Lung (tissue), 12 donors: ENCODE measurements around the gene HYAL3. TPM values are rescaled to one million over a fixed set of nuclear protein-coding genes. Genes with fewer than 3 reads are reported as not detected.

Experiments
- ATAC-seq: fragments of 200-7000 bp; cut with Tn5 transposase; one replicate; pipeline ENCODE4 v1.9.1; 2020; ENCODE audit warnings: moderate number of reproducible peaks; ENCODE audit not compliant: insufficient read depth, low FRiP score
- DNase-seq, 3 donors: peaks; one replicate each; pipeline ENCODE4 v3.0.0-alpha.2; 2013 to 2017
- H3K27ac ChIP-seq, 2 donors: one replicate each; pipeline ENCODE4 v1.5.1; 2013; ENCODE audit warnings: mild to moderate bottlenecking in 2 of 2, moderate library complexity in 2 of 2, control low read depth in 1 of 2, inconsistent platforms in 1 of 2, low read depth in 1 of 2, low read length in 1 of 2
- H3K27me3 ChIP-seq, 3 donors: one replicate each; pipeline ENCODE4 v1.5.1; 2013; ENCODE audit warnings: low read length in 2 of 3; ENCODE audit not compliant: control insufficient read depth in 3 of 3, insufficient read depth in 3 of 3
- H3K36me3 ChIP-seq, 4 donors: one replicate each; pipeline ENCODE4 v1.5.1; 2013; ENCODE audit warnings: low read length in 4 of 4, mild to moderate bottlenecking in 1 of 4, moderate library complexity in 1 of 4; ENCODE audit not compliant: control insufficient read depth in 4 of 4, insufficient read depth in 4 of 4
- H3K4me1 ChIP-seq, 5 donors: one replicate each; pipeline ENCODE4 v1.5.1; 2013; ENCODE audit warnings: low read length in 5 of 5, mild to moderate bottlenecking in 2 of 5, moderate library complexity in 1 of 5; ENCODE audit not compliant: control insufficient read depth in 5 of 5, insufficient read depth in 5 of 5
- H3K4me3 ChIP-seq: one replicate; pipeline ENCODE4 v1.5.1; 2013; ENCODE audit warnings: mild to moderate bottlenecking, control low read depth, moderate library complexity
- H3K9ac ChIP-seq, 2 donors: one replicate each; pipeline ENCODE4 v1.5.1; 2013; ENCODE audit warnings: low read length in 2 of 2, control low read depth in 1 of 2; ENCODE audit not compliant: insufficient read depth in 1 of 2
- H3K9me3 ChIP-seq, 4 donors: one replicate each; pipeline ENCODE4 v1.5.1; 2013; ENCODE audit warnings: low read length in 3 of 4, mild to moderate bottlenecking in 1 of 4, moderate library complexity in 1 of 4; ENCODE audit not compliant: control insufficient read depth in 4 of 4, insufficient read depth in 3 of 4
- WGBS, 2 donors: extraction: QIAGEN DNeasy Blood & Tissue Kit; methylation state at CpG; one replicate each; pipeline ENCODE4 v1.1.7; 2013; 5-methylcytosine and 5-hydroxymethylcytosine counted together
- polyA plus RNA-seq, 2 donors: library from polyadenylated mRNA; stranded (reverse); fragments of 200-250 nt; gene quantifications; one replicate each; pipeline ENCODE4 v1.2.1, GENCODE V29; 2013
- total RNA-seq, 2 donors: library from RNA; depleted of rRNA in 1 of 2; stranded (reverse); fragments of >200 nt in 1 of 2; gene quantifications; one replicate each; pipeline ENCODE4 v1.2.1, GENCODE V29; 2014 to 2021
- TF ChIP-seq, protein P1 (sequence below): IDR thresholded peaks from 2 replicates; pipeline ENCODE4 v1.5.1; 2012; ENCODE audit warnings: mild to moderate bottlenecking; ENCODE audit errors: control extremely low read depth, extremely low read depth
- donor health status: control.
- donor health status: control.
- donor health status: Bipolar disorder and iron deficiency.
- donor health status: healthy.
- donor health status: DM: yes; HTN: yes; CAD: no.

Gene HYAL3
- total and polyA plus RNA-seq, 4 donors: 1.4 to 4.9 (median 3.3) TPM

DNA sequence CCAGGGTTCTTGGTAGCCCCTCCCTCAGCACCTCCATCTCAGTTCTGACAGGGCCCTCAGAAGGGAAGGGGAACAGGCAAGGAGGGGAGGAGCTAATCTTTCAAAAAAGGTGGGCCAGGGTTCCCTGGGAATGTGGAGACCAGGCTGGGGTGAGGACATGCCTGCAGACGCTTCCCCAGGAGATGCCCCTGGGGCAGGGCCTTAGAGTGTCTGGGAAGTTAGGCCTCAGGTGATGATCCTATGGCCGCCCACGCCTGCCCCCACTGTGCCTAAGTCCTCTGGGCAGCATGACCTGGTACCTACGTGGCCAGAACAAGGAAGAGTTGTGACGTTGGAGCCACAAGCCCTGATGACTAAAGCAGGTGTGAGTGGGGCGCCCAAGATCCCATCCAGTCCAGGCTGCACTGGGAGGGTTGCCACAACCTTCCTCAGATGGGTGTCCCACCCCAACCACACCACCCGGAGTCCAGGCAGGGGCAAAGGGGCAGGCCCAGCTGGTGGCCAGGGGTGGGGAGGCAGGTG is 34.2 kb downstream of the HYAL3 start:
- H3K9me3 ChIP-seq: no peaks in the 10 kb centered on the region
- H3K9ac ChIP-seq: peak overlapping the region; percentile 57 to 81
- no peaks in the 10 kb centered on the region for H3K27me3 ChIP-seq
- TF ChIP-seq, protein P1, sequence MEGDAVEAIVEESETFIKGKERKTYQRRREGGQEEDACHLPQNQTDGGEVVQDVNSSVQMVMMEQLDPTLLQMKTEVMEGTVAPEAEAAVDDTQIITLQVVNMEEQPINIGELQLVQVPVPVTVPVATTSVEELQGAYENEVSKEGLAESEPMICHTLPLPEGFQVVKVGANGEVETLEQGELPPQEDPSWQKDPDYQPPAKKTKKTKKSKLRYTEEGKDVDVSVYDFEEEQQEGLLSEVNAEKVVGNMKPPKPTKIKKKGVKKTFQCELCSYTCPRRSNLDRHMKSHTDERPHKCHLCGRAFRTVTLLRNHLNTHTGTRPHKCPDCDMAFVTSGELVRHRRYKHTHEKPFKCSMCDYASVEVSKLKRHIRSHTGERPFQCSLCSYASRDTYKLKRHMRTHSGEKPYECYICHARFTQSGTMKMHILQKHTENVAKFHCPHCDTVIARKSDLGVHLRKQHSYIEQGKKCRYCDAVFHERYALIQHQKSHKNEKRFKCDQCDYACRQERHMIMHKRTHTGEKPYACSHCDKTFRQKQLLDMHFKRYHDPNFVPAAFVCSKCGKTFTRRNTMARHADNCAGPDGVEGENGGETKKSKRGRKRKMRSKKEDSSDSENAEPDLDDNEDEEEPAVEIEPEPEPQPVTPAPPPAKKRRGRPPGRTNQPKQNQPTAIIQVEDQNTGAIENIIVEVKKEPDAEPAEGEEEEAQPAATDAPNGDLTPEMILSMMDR: no peak
- DNase-seq (peak in 1 of 3 donors; percentile 27), ATAC-seq (no peak)
- no peaks in the 10 kb centered on the region for H3K36me3 ChIP-seq
- H3K4me1 ChIP-seq: peaks cover 0 to 73% (median 34%) of the 10 kb centered on the region in 5 donors
- H3K27ac ChIP-seq: peak overlapping the region; percentile 55 to 91
- H3K4me3 ChIP-seq: no peak overlapping the region
- WGBS, 2 donors: 63 to 70% methylated on average over 7 of the region's 7 CpGs

DNA sequence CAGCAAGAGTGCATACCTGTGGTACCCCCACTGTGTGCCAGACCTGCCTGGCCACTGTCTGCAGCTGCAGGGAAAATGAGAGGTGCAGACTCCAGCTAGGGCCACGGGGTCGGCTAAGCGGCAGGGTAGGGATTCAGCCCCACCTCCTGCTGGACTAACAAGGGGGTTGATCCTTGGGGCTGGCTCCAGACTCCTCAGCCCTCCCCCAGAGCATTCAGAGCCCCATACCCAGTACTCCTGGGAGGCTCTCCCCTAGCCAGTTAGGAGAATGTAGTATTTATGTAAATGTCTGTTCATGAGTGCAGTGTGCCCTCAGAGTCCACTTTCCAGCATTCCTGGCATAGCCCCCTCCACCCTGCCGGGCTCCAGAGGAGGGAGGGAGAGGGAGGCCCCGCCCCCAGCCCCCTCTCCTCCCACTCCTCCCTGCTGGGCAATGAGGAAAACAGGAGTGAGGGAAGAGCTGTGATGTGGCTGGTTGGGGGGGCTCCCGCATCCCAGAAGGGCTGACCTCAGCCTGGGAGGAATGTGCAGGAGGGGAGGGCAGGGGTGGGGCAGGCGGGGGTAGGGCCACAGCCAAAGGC is 34.7 kb downstream of the HYAL3 start:
- ATAC-seq: peak; percentile 36
- WGBS, 2 donors: 39 to 61% methylated on average over 6 to 7 of the region's 7 CpGs
- no peak overlapping the region for H3K9ac ChIP-seq
- no peak overlapping the region for H3K4me3 ChIP-seq
- no peaks in the 10 kb centered on the region for H3K9me3 ChIP-seq
- TF ChIP-seq, protein P1: no peak
- H3K36me3 ChIP-seq: no peaks in the 10 kb centered on the region
- H3K4me1 ChIP-seq: peaks cover 0 to 72% (median 34%) of the 10 kb centered on the region in 5 donors
- peak overlapping the region; percentile 44 to 55 for H3K27ac ChIP-seq
- H3K27me3 ChIP-seq: no peaks in the 10 kb centered on the region
- DNase-seq: peak; percentile 94 to 96 (median 96)

DNA sequence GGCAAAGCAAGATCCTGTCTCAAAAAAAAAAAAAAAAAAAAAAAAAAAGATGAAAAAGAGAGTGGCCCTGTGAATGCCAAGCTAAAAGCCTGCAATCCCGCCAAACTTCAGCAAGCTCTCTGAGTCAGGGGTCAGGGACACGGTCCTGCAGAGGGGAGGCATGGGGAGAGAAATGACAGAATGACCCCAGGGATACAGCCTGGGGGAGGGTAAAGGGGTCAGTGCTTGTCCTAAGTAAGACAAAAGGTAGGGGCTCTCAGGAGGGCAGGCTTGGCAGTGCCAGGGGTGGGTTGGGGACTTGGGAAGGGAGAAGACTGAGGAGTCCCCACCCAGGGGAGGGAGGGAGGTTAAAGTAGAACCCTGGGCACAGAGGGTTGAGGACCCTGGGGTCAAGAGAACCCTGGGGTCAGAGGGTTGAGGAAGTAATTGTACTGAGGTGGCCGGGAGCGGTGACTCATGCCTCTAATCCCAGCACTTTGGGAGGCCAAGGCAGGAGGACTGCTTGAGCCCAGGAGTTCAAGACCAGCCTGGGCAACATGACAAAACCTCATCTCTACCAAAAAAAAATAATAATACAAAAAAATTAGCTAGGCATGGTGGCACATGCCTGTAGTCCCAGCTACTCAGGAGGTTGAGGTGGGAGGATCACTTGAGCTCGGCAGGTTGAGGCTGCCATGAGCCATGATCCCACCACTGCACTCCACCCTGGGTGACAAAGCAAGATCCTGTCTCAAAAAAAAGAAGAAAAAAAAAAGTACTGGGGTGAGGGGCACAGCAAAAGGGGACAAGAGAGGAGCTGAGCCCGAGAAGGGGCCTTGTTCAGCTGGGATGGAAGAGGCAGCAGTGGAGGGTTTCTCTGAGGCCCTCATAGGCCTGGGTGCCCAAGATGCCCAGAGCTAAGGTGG is 35.5 kb downstream of the HYAL3 start:
- Histone ChIP-seq H3K27ac (peak overlapping the region in 1 of 2 donors; percentile 44), H3K36me3 (peaks cover 0 to 6% (median 0%) of the 10 kb centered on the region in 4 donors), H3K27me3 (no peaks in the 10 kb centered on the region), H3K9ac (no peak overlapping the region), H3K4me1 (peaks cover 0 to 66% (median 30%) of the 10 kb centered on the region in 5 donors), H3K4me3 (no peak overlapping the region), H3K9me3 (no peaks in the 10 kb centered on the region)
- 67 to 71% methylated on average over 6 of the region's 6 CpGs for WGBS, 2 donors
- TF ChIP-seq, protein P1: no peak
- DNase-seq (peak in 1 of 3 donors; percentile 34), ATAC-seq (no peak)
